ENCODE results near the gene GIGYF2.
"Not testable (repeated sequence)": the region's sequence is repeated elsewhere in the genome, so short reads cannot be mapped to it uniquely, and the experiment has no call there.

The GIGYF2 gene

DNA sequence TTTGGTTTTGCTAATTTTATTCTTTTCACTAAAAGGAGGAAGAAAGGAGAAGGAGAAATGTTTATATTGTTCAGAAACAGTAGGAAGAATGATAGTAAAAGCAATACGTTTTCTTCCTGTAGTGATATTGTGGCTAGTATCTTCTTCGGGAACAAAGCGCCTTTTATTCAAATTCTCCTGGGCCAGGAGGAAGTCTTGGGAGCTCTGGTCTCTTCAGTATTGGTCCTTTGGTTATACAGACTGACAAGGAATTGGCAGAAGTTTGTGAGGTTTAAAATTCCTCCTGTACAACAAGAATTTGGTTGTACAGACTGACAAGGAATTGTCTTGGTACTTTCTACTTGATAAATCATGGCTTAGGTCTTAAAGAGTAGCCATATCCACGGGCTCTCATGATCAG is 9.9 kb downstream of the GIGYF2 start:
- Histone ChIP-seq H3K36me3 (ENCODE audit: control insufficient read depth, insufficient read depth, low read length) (peaks cover 9% of the 10 kb centered on the region), H3K4me3 (replicated peaks; ENCODE audit: low read depth, low read length) (no peak overlapping the region), H3K27me3 (replicated peaks; ENCODE audit: control insufficient read depth, insufficient read depth, low read length) (no peaks in the 10 kb centered on the region)
- DNase-seq (ENCODE audit: extremely low read depth, insufficient read length): no peak
- no peak for TF ChIP-seq CTCF (IDR thresholded peaks at IDR 0.05; ENCODE audit: insufficient read depth, low read length, poor library complexity, severe bottlenecking)

GRCh38 chr2:232713505-232713904 is 16.4 kb downstream of the GIGYF2 start:
- Histone ChIP-seq H3K36me3 (ENCODE audit: control insufficient read depth, insufficient read depth, low read length) (peaks cover 6% of the 10 kb centered on the region), H3K4me3 (replicated peaks; ENCODE audit: low read depth, low read length) (no peak overlapping the region), H3K27me3 (replicated peaks; ENCODE audit: control insufficient read depth, insufficient read depth, low read length) (no peaks in the 10 kb centered on the region)
- no peak for DNase-seq (ENCODE audit: extremely low read depth, insufficient read length)
- TF ChIP-seq CTCF (IDR thresholded peaks at IDR 0.05; ENCODE audit: insufficient read depth, low read length, poor library complexity, severe bottlenecking): no peak

- no peak for TF ChIP-seq CTCF (IDR thresholded peaks at IDR 0.05; ENCODE audit: insufficient read depth, low read length, poor library complexity, severe bottlenecking)
- H3K36me3 ChIP-seq (ENCODE audit: control insufficient read depth, insufficient read depth, low read length): peaks cover 6% of the 10 kb centered on the region
- no peaks in the 10 kb centered on the region for H3K27me3 ChIP-seq (replicated peaks; ENCODE audit: control insufficient read depth, insufficient read depth, low read length)
- DNase-seq (ENCODE audit: extremely low read depth, insufficient read length): no peak
- H3K4me3 ChIP-seq (replicated peaks; ENCODE audit: low read depth, low read length): no peak overlapping the region
Observed at GRCh38 chr2:232714969-232715368, 17.8 kb downstream of the GIGYF2 start.

DNA sequence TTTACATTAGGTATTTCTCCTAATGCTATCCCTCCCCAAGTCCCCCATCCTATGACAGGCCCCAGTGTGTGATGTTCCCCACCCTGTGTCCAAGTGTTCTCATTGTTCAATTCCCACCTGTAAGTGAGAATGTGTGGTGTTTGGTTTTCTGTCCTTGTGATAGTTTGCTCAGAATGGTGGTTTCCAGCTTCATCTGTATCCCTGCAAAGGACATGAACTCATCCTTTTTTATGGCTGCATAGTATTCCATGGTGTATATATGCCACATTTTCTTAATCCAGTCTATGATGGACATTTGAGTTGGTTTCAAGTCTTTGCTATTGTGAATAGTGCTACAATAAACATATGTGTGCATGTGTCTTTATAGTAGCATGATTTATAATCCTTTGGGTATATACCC is 22.9 kb downstream of the GIGYF2 start:
- not testable (repeated sequence) for H3K27me3 ChIP-seq (replicated peaks; ENCODE audit: control insufficient read depth, insufficient read depth, low read length); H3K4me3 ChIP-seq (replicated peaks; ENCODE audit: low read depth, low read length); H3K36me3 ChIP-seq (ENCODE audit: control insufficient read depth, insufficient read depth, low read length); DNase-seq (ENCODE audit: extremely low read depth, insufficient read length)

- Histone ChIP-seq H3K4me3 (replicated peaks; ENCODE audit: low read depth, low read length) (no peak overlapping the region), H3K27me3 (replicated peaks; ENCODE audit: control insufficient read depth, insufficient read depth, low read length) (no peaks in the 10 kb centered on the region), H3K36me3 (ENCODE audit: control insufficient read depth, insufficient read depth, low read length) (peaks cover 5% of the 10 kb centered on the region)
- DNase-seq (ENCODE audit: extremely low read depth, insufficient read length): no peak
- no peak for TF ChIP-seq CTCF (IDR thresholded peaks at IDR 0.05; ENCODE audit: insufficient read depth, low read length, poor library complexity, severe bottlenecking)
Observed at GRCh38 chr2:232721261-232721660, 24.1 kb downstream of the GIGYF2 start.

GRCh38 chr2:232721882-232722281 is 24.8 kb downstream of the GIGYF2 start:
- no peaks in the 10 kb centered on the region for H3K27me3 ChIP-seq (replicated peaks; ENCODE audit: control insufficient read depth, insufficient read depth, low read length)
- peaks cover 5% of the 10 kb centered on the region for H3K36me3 ChIP-seq (ENCODE audit: control insufficient read depth, insufficient read depth, low read length)
- no peak for DNase-seq (ENCODE audit: extremely low read depth, insufficient read length)
- no peak overlapping the region for H3K4me3 ChIP-seq (replicated peaks; ENCODE audit: low read depth, low read length)
- TF ChIP-seq CTCF (IDR thresholded peaks at IDR 0.05; ENCODE audit: insufficient read depth, low read length, poor library complexity, severe bottlenecking): no peak

Measured in GM06990 (cell line).